ENCODE results near the gene SRC.

The SRC gene

DNA sequence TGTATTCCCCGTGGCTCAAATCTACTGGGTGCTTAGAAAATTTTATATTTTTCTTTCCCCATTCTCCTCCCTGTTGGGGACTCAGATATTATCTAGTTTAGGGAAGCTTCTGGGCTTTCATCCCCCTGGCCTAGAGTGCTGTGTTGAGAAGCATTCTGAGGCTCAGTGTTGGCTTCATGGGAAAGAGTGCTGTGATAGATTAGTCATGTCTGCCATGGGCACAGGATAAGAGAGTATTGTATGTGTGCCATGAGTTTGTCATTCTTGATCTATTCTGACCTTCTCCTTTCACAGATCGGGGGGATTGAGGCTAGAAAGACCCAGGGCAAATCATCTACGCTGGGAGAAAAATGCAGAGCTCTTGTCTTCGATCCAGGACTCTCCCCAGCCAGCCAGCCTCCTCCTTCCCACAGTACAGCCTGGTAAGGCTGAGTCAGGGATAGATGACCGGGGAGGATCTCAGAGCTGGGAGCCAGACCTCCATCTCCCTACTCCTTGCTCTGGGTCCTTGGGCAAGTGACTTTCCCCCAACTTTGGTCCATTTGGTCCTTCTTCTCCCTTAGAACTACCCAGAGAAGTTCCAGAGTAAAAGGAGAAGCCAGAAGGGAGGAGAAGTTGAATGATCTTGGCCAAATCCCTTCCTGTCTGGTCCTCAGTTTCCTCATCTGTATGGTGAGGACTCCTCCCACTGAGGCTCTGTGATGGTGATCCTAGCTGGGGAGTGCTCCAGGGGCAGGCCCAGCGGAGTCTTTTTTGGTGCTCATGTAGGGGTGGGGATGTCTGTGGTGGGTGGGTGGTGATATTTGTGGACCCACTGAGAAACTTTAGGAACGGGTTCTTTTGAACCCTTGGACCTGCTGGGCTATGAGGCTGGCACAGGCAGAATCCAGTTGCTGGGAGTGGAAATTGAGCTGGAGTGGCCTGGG, 5.0 kb downstream of the SRC start:
- DNase-seq (ENCODE audit: low spot score), result no peak

DNA sequence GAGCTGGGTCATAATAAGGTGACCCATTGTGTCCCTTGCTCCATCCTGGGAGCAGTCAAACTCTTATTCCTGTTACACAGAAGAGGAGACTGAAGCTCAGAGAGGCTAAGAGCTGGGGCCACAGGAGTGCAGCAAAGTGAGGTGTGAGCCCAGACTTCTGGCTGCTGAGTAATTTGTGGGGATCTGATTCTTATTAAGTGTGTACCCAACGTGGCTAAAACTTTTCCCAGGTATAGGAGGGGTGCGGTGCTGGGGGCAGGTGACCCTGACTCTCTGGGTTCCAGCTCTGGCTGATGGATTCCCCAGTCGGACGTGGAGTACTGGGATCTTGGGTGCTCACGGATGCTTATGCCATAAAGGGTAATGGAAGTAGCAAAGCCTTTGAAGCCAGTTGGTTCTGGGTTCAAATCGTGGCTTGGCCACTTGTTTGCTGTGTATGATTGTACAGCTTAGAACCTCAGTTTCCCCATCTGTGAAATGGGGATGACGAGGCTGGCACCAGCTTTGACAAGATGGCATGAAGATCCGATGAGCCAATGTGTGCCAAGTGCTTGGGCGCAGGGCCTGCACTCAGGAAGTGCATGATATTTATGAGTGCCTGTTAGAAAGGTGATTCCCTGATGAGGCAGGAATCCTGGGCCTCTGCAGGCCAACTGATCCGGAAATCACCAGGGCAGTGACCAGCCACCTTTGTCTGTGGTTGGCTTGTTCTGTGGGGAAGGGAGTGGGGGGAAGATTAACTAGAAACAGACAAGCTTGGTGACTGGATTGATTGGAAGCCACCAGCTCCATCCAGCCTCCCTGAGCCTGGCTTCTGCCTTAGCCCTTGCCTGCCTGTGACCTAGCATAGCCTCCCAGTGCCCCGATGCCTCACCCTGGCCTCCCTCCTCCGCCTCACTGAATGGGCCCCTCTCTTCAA, 6.0 kb downstream of the SRC start:
- DNase-seq (ENCODE audit: low spot score), result no peak

GRCh38 chr20:37352608-37352980, 6.7 kb downstream of the SRC start:
- DNase-seq (ENCODE audit: low spot score), result no peak

- DNase-seq (ENCODE audit: low spot score), result no peak
Measured at GRCh38 chr20:37353285-37353849, 7.4 kb downstream of the SRC start.

- DNase-seq (ENCODE audit: low spot score), result no peak
Measured at GRCh38 chr20:37354210-37355195, 8.6 kb downstream of the SRC start.

DNA sequence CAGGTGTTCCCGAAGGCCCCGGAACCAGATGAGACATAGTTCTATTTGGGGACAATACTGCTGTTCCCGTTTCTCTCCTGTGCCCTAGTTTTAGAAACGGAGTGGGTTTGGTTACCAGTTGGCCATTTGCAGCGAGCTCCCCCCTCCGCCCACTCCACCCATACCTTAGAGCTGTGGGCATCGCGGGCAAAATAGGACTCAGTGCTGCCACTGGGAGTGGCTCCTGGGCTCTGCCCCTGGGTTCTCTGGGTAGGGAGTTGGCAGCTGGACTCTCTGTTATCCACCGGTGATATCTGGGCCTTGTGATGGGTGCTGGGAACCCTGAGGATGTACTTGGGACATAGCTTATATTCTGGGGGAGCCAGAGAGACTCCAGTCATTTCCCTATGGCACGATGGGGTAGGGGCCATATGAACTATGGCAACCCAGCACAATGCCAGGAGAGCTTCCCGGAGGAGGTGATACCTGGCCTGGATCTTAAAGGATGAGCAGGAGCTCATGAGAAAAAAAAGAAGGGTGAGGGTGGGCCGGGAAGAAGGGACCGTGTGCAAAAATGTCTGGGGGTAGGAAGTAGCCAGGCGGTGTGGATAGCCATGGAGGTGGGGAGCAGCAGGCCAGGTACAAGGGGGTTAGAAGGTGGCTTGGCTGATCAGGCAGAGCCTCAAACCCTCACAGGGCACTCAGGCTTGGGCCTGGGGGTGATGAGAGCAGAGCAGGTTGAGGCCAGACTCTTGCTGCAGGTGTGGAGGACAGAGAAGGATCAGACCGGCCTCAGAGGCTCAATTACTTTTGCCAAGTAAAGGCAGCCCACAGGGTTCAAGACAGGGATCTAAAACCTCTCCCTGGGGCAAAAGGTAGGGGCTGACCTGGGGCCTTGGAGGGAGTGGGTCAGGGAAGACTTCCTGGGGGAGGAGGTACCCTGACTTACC, 9.6 kb downstream of the SRC start:
- DNase-seq (ENCODE audit: low spot score), result no peak

DNA sequence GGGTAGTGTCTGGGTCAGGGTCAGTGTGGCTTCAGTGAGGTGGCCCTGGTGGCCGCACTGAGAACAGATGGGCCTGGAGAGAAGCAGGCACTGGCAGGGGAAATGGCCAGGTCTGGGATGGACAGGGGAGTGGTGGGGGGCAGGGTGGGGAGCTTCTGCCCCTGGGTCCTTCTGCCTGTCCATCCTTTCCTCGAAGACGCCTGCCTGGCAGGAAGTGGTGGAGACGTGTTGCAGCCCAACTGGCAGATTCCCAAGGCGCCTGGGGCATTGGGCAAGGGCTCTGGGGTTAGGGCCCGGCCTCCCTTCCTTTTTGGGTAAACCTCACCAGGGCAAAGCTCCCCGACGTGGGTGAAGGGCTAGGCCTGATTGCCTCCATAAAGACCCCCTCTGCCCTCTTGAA, 10.4 kb downstream of the SRC start:
- DNase-seq (ENCODE audit: low spot score), result no peak

GRCh38 chr20:37356961-37357371, 11.0 kb downstream of the SRC start:
- DNase-seq (ENCODE audit: low spot score), result no peak

GRCh38 chr20:37357481-37358365, 11.8 kb downstream of the SRC start:
- no peak for DNase-seq (ENCODE audit: low spot score)

DNA sequence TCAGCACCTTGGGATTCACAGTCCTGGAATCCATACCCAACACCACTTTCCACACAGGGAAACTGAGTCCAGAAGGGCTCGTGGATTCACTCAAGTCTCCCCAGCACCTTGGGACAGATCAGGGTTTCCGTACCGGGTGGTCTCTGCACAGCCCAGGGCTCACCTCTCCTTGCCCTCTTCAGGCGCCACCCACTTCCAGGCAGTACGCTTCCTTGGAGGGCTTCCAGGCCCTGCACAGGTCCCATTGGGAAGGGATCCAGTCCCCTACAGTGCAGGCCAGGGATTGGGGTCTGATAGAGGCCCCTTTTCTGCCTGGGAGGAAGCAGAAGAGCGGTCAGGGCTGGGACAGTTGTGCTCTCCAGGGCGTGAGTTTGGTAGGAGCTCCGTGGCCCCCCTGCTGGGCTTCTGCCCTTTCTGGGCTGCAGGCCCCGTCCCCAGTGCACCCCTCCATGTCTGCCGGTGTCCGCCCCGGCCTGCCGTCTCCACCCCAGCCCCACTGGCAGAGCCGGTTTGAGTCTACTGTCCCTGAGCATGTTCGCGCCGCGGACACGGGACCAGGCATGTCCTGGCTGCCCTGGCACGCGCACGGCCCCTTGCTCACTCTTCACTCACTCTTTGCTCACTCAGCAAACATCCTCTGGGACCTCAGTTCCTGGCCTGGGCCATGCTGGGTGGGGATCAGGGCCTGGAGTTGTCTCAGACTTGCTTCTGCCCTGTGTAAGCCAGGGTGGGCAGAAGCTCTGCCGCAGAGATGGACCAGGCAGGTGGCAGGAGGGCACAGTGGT, 12.6 kb downstream of the SRC start:
- no peak for DNase-seq (ENCODE audit: low spot score)

- DNase-seq (ENCODE audit: low spot score), result no peak
Measured at GRCh38 chr20:37359331-37359730, 13.4 kb downstream of the SRC start.

- no peak for DNase-seq (ENCODE audit: low spot score)
Measured at GRCh38 chr20:37359836-37360235, 13.9 kb downstream of the SRC start.

DNA sequence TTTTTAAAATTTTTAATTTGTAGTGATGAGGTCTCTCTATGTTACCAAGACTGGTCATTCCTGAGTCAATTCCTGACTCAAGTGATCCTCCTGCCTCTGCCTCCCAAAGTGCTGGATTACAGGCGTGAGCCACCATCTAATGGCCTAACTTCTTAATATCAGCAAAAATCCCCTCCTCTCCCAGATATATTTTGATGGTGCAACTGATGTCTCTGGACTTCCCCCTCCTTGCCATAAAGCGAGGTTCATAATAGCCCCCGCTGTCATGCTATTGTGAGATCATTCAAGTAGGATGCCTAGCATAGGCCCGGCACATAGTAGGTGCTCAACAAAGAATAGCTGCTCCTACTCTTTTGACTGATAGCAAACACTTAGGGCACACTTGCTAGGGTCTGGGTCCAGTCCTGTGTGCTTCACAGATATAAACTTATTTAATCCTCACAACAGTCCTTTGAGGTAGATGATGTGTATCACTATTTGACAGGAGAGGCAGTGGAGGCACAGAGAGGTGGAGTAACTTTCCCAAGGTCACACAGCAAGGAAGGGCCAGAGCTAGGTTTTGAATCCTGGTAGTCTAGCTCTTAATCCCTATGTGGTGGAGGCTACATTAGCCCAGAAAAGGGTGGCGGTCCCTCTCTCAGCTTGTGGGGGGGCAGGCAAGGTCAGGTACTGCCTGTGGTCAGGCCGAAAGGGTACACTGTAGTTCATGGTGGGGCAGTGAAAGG, 14.6 kb downstream of the SRC start:
- no peak for DNase-seq (ENCODE audit: low spot score)

- DNase-seq (ENCODE audit: low spot score), result no peak
Measured at GRCh38 chr20:37361336-37361735, 15.4 kb downstream of the SRC start.

DNA sequence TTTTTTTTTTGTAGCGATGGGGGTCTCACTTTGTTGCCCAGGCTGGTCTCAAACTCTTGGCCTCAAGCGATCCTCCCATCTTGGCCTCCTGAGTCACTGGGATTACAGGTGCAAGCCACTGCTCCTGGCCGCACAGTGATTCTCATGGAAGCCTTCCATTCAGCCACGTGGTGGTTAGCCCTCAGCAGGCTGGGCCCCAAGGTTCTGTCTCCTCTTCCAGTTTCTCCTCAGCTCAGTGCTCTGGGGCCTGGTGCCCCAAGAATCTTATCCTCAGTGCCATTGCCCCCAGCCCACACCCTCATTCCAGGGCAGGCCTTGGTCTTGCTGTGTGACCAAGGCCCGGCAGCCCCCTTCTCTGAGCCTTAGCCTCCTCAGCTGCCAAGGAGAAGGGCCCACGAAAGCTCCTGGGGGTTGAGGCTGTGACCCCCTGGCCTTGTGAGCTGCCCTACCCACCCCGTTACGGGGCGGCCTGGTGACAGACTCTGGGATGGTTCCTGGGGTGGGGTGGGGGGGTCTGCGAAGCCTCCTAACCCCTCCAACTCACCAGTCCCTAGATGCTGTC, 16.4 kb downstream of the SRC start:
- DNase-seq (ENCODE audit: low spot score), result no peak

DNA sequence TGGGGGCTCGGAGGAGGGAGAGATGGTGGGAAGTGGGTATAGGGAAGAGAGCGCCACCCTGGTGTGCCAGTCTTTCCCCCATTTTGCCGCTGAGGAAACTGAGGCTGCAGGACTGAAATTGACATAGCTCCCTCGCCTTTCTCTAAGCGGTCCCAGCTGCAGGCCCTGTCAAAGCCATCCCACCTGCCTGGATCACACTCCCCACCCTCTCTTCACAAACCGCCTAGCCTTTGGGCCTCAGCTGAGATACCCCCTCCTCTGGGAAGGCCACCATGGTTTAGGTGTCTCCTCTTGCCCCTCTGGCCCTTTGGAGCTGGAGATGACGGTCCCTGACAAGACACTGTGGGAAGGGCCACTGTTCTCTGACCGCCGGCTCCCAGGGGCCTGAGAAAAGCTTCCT, 16.9 kb downstream of the SRC start:
- DNase-seq (ENCODE audit: low spot score), result no peak

GRCh38 chr20:37363221-37364012, 17.5 kb downstream of the SRC start:
- no peak for DNase-seq (ENCODE audit: low spot score)
